GM23338 (cell line): ENCODE data around the gene CCDC74A. TPM values are rescaled to one million over a fixed set of nuclear protein-coding genes. Genes with fewer than 3 reads are reported as not detected.

Source experiments
- ATAC-seq: fragments of 200-7000 bp; cut with Tn5 transposase; 3 replicates; pipeline ENCODE4 v1.9.1; 2020
- DNase-seq: peaks from one replicate; pipeline ENCODE4 v3.0.0-alpha.2; 2015; ENCODE audit warnings: low spot score
- H2AFZ ChIP-seq: fragments of 200-600 bp; sonication (generic); 2 replicates; pipeline ENCODE4 v1.8.0; 2016; ENCODE audit warnings: antibody characterized with exemption, mild to moderate bottlenecking, moderate library complexity
- H3F3A ChIP-seq: fragments of 200-600 bp; sonication (generic); replicated peaks from 2 replicates; pipeline ENCODE4 v1.8.0; 2017; ENCODE audit warnings: antibody characterized with exemption, mixed run types, low read depth
- H3K27ac ChIP-seq: fragments of 200-600 bp; sonication (generic); 2 replicates; pipeline ENCODE4 v1.6.1; 2016; ENCODE audit warnings: low read depth
- H3K27me3 ChIP-seq: fragments of 200-600 bp; sonication (generic); 2 replicates; pipeline ENCODE4 v1.8.0; 2016; ENCODE audit warnings: mild to moderate bottlenecking, mixed run types, moderate library complexity; ENCODE audit not compliant: insufficient read depth
- H3K36me3 ChIP-seq: fragments of 200-600 bp; sonication (generic); 2 replicates; pipeline ENCODE4 v1.8.0; 2016; ENCODE audit warnings: mild to moderate bottlenecking; ENCODE audit not compliant: insufficient read depth
- H3K4me1 ChIP-seq: fragments of 200-600 bp; sonication (generic); 2 replicates; pipeline ENCODE4 v1.8.0; 2016; ENCODE audit warnings: mild to moderate bottlenecking, moderate library complexity; ENCODE audit not compliant: insufficient read depth
- H3K4me2 ChIP-seq: fragments of 200-600 bp; sonication (generic); 2 replicates; pipeline ENCODE4 v1.7.1; 2017; ENCODE audit warnings: mixed run types
- H3K4me3 ChIP-seq: fragments of 200-600 bp; sonication (generic); 2 replicates; pipeline ENCODE4 v1.6.1; 2016; ENCODE audit warnings: mixed run types
- H3K79me2 ChIP-seq: fragments of 200-600 bp; sonication (generic); replicated peaks from 2 replicates; pipeline ENCODE4 v1.8.0; 2017; ENCODE audit warnings: mild to moderate bottlenecking; ENCODE audit not compliant: insufficient read depth
- H3K9me2 ChIP-seq: fragments of 200-600 bp; sonication (generic); 2 replicates; pipeline ENCODE4 v1.8.0; 2017; ENCODE audit not compliant: insufficient read depth
- H4K20me1 ChIP-seq: fragments of 200-600 bp; sonication (generic); replicated peaks from 2 replicates; pipeline ENCODE4 v1.8.0; 2017; ENCODE audit warnings: mild to moderate bottlenecking; ENCODE audit not compliant: insufficient read depth
- H3K27ac Mint-ChIP-seq: 2 replicates; pipeline ENCODE4 v1.8.0; 2020; ENCODE audit warnings: inconsistent platforms, mild to moderate bottlenecking, moderate library complexity, mixed read lengths
- H3K27me3 Mint-ChIP-seq: 3 replicates; pipeline ENCODE4 v1.8.0; 2022; ENCODE audit warnings: low read depth, mild to moderate bottlenecking, moderate library complexity, mixed read lengths, inconsistent platforms; ENCODE audit not compliant: insufficient read depth, poor library complexity
- H3K36me3 Mint-ChIP-seq: 3 replicates; pipeline ENCODE4 v1.8.0; 2021; ENCODE audit warnings: low read depth, mild to moderate bottlenecking, inconsistent platforms, moderate library complexity, mixed read lengths
- H3K4me1 Mint-ChIP-seq: 3 replicates; pipeline ENCODE4 v1.8.0; 2020; ENCODE audit warnings: mild to moderate bottlenecking, inconsistent platforms, mixed read lengths
- H3K4me3 Mint-ChIP-seq: 3 replicates; pipeline ENCODE4 v1.8.0; 2021; ENCODE audit warnings: moderate library complexity, mild to moderate bottlenecking, inconsistent platforms, mixed read lengths
- H3K9me3 Mint-ChIP-seq: 3 replicates; pipeline ENCODE4 v1.8.0; 2020; ENCODE audit warnings: moderate library complexity, mild to moderate bottlenecking, inconsistent platforms, mixed read lengths
- CREB1 ChIP-seq: fragments of 250-450 bp; sonication (Bioruptor Pico); IDR thresholded peaks from 2 replicates; pipeline ENCODE4 v1.5.0; 2020; ENCODE audit warnings: low read depth, mild to moderate bottlenecking, moderate library complexity
- CTCF ChIP-seq, 2 experiments: fragments of 200-600 bp in 1 of 2; sonication (generic) in 1 of 2; conservative IDR thresholded peaks; 2 replicates each; pipeline versions ENCODE4 v1.5.1 to v1.6.1; 2016 to 2017; ENCODE audit warnings: antibody characterized with exemption in 2 of 2, low read depth in 2 of 2, mild to moderate bottlenecking in 2 of 2, moderate library complexity in 1 of 2
- ETS1 ChIP-seq: IDR thresholded peaks from 2 replicates; pipeline ENCODE4 v1.6.1; 2016; ENCODE audit warnings: antibody characterized with exemption
- EZH2 ChIP-seq: fragments of 200-600 bp; sonication (generic); IDR thresholded peaks from one replicate; pipeline ENCODE4 v1.8.0; 2017; ENCODE audit warnings: antibody characterized with exemption, mild to moderate bottlenecking, low read depth; ENCODE audit not compliant: unreplicated experiment
- EZH2phosphoT487 ChIP-seq: fragments of 200-600 bp; sonication (generic); IDR thresholded peaks from one replicate; pipeline ENCODE4 v1.8.1; 2018; ENCODE audit warnings: antibody characterized with exemption; ENCODE audit not compliant: unreplicated experiment
- JUNB ChIP-seq: IDR thresholded peaks from one replicate; pipeline ENCODE4 v1.6.1; 2016; ENCODE audit warnings: antibody characterized with exemption; ENCODE audit not compliant: unreplicated experiment
- NANOG ChIP-seq: IDR thresholded peaks from 2 replicates; pipeline ENCODE4 v1.6.1; 2016; ENCODE audit warnings: antibody characterized with exemption, borderline replicate concordance
- POLR2AphosphoS5 ChIP-seq: IDR thresholded peaks from 2 replicates; pipeline ENCODE4 v1.6.1; 2016; ENCODE audit warnings: antibody characterized with exemption, low read depth
- STAT1 ChIP-seq: IDR thresholded peaks from one replicate; pipeline ENCODE4 v1.6.1; 2016; ENCODE audit warnings: antibody characterized with exemption; ENCODE audit not compliant: unreplicated experiment
- ZNF114 ChIP-seq: fragments of 250-450 bp; sonication (Bioruptor Pico); IDR thresholded peaks from 2 replicates; pipeline ENCODE4 v1.5.0; 2020; ENCODE audit warnings: mild to moderate bottlenecking, moderate library complexity
- ZNF331 ChIP-seq: fragments of 250-450 bp; sonication (Bioruptor Pico); IDR thresholded peaks from 2 replicates; pipeline ENCODE4 v1.5.0; 2020; ENCODE audit warnings: low read depth, mild to moderate bottlenecking, moderate library complexity
- ZNF462 ChIP-seq: fragments of 250-450 bp; sonication (Bioruptor Pico); IDR thresholded peaks from 2 replicates; pipeline ENCODE4 v1.5.0; 2020; ENCODE audit warnings: mild to moderate bottlenecking, moderate library complexity
- polyA plus RNA-seq: library from polyadenylated mRNA; unstranded; fragments of >200 nt; fragmentation: Nextera tagmentation; extraction: Ambion mirVana; gene quantifications from 2 replicates; pipeline ENCODE4 v1.2.1, GENCODE V29; 2016
- total RNA-seq: library from RNA; depleted of rRNA; stranded (reverse); fragments of >200 nt; shearing (Covaris generic); gene quantifications from 2 replicates; pipeline ENCODE4 v1.2.3, GENCODE V29; 2014
- TF ChIP-seq, protein P1 (sequence below): IDR thresholded peaks from one replicate; pipeline ENCODE4 v1.6.1; 2018; ENCODE audit warnings: antibody characterized with exemption; ENCODE audit not compliant: unreplicated experiment

Gene CCDC74A
- total and polyA plus RNA-seq, 2 experiments from 2014 or later, result 16.5 to 47.8 TPM

DNA sequence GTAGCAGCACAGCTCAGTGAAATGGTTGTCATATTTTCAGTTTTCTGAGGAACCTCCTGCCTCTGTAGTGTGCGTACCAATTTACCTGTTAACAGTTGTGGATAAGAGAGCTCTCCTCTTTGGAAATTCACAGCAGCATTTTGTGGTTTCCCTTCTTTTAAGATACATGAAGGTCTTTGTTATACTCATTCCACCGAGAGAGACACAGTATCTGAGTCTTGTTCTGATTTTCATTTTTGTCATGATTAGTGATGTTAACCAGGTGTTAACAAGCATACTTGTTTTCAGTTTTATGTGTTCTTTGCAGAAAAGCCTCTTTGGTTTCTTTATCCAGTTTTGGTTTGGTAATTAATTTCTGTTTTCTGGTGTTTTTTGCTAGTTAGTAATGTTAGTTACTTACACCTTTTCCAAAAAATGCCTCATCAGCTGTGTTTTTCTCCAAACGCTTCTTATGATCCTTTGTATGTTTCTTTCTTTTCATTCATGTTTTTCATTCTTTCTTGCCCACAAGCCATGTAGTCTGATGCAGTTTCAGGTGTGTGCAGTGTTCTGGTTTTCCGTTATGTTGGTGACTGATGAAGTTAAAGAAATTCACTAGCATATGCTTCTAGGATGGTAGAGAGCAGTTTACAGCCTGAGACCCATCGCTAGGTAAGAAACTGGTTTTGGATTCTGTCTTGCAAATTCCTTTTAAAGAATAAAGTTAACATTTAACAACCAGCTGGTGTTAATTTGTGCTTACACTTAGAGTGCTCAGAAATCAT, 30.1 kb downstream of the CCDC74A start:
- H3K36me3 ChIP-seq, result no peaks in the 10 kb centered on the region
- H3K4me3 ChIP-seq, result no peak overlapping the region
- Mint-ChIP-seq H3K27ac (no peak overlapping the region), H3K4me3 (no peak overlapping the region), H3K9me3 (no peaks in the 10 kb centered on the region; the same call in 2 of the 3 replicates), H3K36me3 (no peaks in the 10 kb centered on the region), H3K4me1 (no peaks in the 10 kb centered on the region), H3K27me3 (no peaks in the 10 kb centered on the region)
- H3K4me1 ChIP-seq, result no peaks in the 10 kb centered on the region
- H4K20me1 ChIP-seq, result no peaks in the 10 kb centered on the region
- DNase-seq (no peak), ATAC-seq (no peak)
- no peak overlapping the region for H3K4me2 ChIP-seq
- TF ChIP-seq CTCF (conservative IDR thresholded peaks at IDR 0.05; ENCODE audit: low read depth in 2 of 2), result no peak
- TF ChIP-seq JUNB, result no peak
- TF ChIP-seq CREB1 (CRISPR knock-in tag), result no peak
- TF ChIP-seq EZH2, result no peak
- TF ChIP-seq EZH2phosphoT487, result no peak
- TF ChIP-seq ZNF331 (CRISPR knock-in tag), result no peak
- TF ChIP-seq ZNF462 (CRISPR knock-in tag), result no peak
- no peak for TF ChIP-seq POLR2AphosphoS5
- TF ChIP-seq, protein P1, sequence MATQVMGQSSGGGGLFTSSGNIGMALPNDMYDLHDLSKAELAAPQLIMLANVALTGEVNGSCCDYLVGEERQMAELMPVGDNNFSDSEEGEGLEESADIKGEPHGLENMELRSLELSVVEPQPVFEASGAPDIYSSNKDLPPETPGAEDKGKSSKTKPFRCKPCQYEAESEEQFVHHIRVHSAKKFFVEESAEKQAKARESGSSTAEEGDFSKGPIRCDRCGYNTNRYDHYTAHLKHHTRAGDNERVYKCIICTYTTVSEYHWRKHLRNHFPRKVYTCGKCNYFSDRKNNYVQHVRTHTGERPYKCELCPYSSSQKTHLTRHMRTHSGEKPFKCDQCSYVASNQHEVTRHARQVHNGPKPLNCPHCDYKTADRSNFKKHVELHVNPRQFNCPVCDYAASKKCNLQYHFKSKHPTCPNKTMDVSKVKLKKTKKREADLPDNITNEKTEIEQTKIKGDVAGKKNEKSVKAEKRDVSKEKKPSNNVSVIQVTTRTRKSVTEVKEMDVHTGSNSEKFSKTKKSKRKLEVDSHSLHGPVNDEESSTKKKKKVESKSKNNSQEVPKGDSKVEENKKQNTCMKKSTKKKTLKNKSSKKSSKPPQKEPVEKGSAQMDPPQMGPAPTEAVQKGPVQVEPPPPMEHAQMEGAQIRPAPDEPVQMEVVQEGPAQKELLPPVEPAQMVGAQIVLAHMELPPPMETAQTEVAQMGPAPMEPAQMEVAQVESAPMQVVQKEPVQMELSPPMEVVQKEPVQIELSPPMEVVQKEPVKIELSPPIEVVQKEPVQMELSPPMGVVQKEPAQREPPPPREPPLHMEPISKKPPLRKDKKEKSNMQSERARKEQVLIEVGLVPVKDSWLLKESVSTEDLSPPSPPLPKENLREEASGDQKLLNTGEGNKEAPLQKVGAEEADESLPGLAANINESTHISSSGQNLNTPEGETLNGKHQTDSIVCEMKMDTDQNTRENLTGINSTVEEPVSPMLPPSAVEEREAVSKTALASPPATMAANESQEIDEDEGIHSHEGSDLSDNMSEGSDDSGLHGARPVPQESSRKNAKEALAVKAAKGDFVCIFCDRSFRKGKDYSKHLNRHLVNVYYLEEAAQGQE, result no peak
- TF ChIP-seq NANOG, result no peak
- TF ChIP-seq ETS1, result no peak
- no peak for TF ChIP-seq ZNF114 (CRISPR knock-in tag)
- TF ChIP-seq STAT1, result no peak
- no peaks in the 10 kb centered on the region for H3K79me2 ChIP-seq
- H3F3A ChIP-seq, result no peaks in the 10 kb centered on the region
- no peaks in the 10 kb centered on the region for H3K9me2 ChIP-seq
- no peak overlapping the region for H3K27ac ChIP-seq
- H3K27me3 ChIP-seq, result no peaks in the 10 kb centered on the region
- H2AFZ ChIP-seq, result peak overlapping the region; percentile 69; the same call in 1 of the 2 replicates
